ENCODE measurements around the gene NELFCD. TPM values are rescaled to one million over a fixed set of nuclear protein-coding genes. Genes with fewer than 3 reads are reported as not detected.
A peak's percentile ranks its signal among the peaks of the same experiment; 100 is the strongest.

The NELFCD gene
- total and polyA plus RNA-seq, 9 of the 15 experiments (the other 6 are each of a cell fraction or from before 2014, with no cell fraction given): 11.7 to 163 (median 96.5) TPM

- TF ChIP-seq, protein P1, sequence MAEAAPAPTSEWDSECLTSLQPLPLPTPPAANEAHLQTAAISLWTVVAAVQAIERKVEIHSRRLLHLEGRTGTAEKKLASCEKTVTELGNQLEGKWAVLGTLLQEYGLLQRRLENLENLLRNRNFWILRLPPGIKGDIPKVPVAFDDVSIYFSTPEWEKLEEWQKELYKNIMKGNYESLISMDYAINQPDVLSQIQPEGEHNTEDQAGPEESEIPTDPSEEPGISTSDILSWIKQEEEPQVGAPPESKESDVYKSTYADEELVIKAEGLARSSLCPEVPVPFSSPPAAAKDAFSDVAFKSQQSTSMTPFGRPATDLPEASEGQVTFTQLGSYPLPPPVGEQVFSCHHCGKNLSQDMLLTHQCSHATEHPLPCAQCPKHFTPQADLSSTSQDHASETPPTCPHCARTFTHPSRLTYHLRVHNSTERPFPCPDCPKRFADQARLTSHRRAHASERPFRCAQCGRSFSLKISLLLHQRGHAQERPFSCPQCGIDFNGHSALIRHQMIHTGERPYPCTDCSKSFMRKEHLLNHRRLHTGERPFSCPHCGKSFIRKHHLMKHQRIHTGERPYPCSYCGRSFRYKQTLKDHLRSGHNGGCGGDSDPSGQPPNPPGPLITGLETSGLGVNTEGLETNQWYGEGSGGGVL (CRISPR knock-in tag; IDR thresholded peaks at IDR 0.05): no peak
- TF ChIP-seq HNRNPK (IDR thresholded peaks at IDR 0.05; ENCODE audit: low read depth, low read length, poor library complexity, severe bottlenecking) (no peak), EHMT2 (IDR thresholded peaks at IDR 0.05) (no peak), ZNF282 (CRISPR knock-in tag; IDR thresholded peaks at IDR 0.05) (no peak), POU5F1 (IDR thresholded peaks at IDR 0.05; ENCODE audit: borderline replicate concordance, low read depth, low read length, partially characterized antibody) (no peak), XRCC3 (IDR thresholded peaks at IDR 0.05) (no peak), MBD2 (IDR thresholded peaks at IDR 0.05; ENCODE audit: borderline replicate concordance, low read depth) (no peak), TAF9B (IDR thresholded peaks at IDR 0.05; ENCODE audit: partially characterized antibody) (no peak), MAFF (IDR thresholded peaks at IDR 0.05; ENCODE audit: low read length) (no peak), KLF16 (IDR thresholded peaks at IDR 0.05) (no peak), SMARCC2 (IDR thresholded peaks at IDR 0.05; ENCODE audit: low read depth) (no peak), C11orf30 (IDR thresholded peaks at IDR 0.05; ENCODE audit: low read depth) (no peak), ZNF592 (IDR thresholded peaks at IDR 0.05) (peak; percentile 35; the same call in 1 of the 2 replicates)
Observed at GRCh38 chr20:59016795-59017492, 35.9 kb downstream of the NELFCD start (continued).
